Measurements from ENCODE around the gene ZFAND5. TPM values are rescaled to one million over a fixed set of nuclear protein-coding genes. Genes with fewer than 3 reads are reported as not detected.

Gene ZFAND5
- total RNA-seq, 1 donor from 2014 or later, result 215 TPM

DNA sequence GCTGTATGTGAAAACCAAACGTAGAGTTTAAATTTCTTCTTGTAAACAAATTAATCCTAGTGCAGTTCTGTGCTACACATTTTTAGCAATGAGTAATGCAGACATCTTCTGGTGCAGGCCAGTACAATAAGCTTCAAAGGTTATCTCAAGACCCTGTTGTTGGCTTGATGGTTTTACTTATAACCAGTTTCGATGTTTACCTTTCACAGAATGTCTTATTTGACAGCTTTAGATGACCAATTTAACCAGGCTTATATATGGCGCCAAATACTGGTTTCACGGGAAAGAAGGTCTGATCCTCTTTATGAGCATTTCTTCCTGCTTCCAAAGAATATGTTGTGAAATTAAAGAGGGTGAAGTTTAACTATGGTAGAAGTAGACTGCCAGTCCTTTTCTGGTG lies 9.9 kb downstream of the ZFAND5 start:
- no peak for DNase-seq (ENCODE audit: low spot score in 2 of 2, unreplicated experiment in 2 of 2)
- Mint-ChIP-seq H3K4me1 (peaks cover 43% of the 10 kb centered on the region), H3K27ac (no peak overlapping the region), H3K9me3 (no peaks in the 10 kb centered on the region), H3K4me3 (no peak overlapping the region), H3K36me3 (peaks cover 50% of the 10 kb centered on the region), H3K27me3 (ENCODE audit: low read depth) (no peaks in the 10 kb centered on the region)
- TF ChIP-seq, protein P1, sequence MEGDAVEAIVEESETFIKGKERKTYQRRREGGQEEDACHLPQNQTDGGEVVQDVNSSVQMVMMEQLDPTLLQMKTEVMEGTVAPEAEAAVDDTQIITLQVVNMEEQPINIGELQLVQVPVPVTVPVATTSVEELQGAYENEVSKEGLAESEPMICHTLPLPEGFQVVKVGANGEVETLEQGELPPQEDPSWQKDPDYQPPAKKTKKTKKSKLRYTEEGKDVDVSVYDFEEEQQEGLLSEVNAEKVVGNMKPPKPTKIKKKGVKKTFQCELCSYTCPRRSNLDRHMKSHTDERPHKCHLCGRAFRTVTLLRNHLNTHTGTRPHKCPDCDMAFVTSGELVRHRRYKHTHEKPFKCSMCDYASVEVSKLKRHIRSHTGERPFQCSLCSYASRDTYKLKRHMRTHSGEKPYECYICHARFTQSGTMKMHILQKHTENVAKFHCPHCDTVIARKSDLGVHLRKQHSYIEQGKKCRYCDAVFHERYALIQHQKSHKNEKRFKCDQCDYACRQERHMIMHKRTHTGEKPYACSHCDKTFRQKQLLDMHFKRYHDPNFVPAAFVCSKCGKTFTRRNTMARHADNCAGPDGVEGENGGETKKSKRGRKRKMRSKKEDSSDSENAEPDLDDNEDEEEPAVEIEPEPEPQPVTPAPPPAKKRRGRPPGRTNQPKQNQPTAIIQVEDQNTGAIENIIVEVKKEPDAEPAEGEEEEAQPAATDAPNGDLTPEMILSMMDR (IDR thresholded peaks at IDR 0.05; ENCODE audit: unreplicated experiment), result no peak

DNA sequence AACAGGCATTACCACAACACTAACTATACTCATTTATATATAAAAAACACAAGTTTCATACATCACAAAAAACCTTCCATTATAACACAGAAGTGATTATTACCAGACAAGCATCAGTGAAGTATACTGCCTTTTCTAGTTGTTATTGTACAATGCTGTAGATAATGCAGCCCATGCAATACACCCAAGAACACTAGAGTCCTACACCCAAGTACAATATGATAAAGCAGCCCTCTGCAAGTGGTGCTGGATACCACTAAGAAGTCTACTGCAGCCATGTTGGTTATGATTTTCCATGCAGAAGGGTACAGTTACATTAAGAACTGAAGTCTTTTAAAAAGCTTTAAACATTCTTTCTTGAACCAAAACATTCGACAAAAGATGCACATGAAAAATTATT lies 10.3 kb downstream of the ZFAND5 start:
- Mint-ChIP-seq H3K9me3 (no peaks in the 10 kb centered on the region), H3K4me1 (peaks cover 39% of the 10 kb centered on the region)

DNA sequence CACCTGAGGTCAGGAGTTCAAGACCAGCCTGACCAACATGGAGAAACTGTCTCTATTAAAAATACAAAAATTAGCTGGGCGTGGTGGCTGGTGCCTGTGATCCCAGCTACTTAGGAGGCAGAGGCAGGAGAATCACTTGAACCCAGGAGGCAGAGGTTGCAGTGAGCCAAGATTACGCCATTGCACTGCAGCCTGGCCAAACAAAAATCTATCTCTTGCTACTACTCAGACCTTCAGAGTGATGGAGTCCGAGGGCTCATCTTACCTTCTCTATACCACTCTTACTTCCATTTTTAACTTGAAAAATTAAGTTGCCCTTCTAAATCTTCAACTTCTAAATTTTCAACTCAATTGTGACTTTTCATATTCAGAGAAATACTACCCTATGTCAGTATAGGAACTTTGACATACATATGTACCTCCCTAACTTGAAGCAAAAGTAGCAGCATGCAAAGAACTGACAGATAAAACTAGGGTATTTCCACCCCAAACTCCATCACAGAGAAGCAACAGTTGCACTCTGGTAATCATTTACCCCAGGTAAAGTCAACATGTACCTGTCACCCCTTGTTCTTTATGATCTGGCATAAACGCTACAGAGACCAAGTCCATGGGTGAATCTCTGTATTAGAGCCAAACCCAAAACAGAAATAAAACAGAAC lies 11.4 kb downstream of the ZFAND5 start:
- no peak overlapping the region for H3K4me3 Mint-ChIP-seq
- no peaks in the 10 kb centered on the region for H3K27me3 Mint-ChIP-seq (ENCODE audit: low read depth)
- TF ChIP-seq, protein P1 (IDR thresholded peaks at IDR 0.05; ENCODE audit: unreplicated experiment), result no peak
- H3K4me1 Mint-ChIP-seq, result peaks cover 30% of the 10 kb centered on the region
- no peak overlapping the region for H3K27ac Mint-ChIP-seq
- no peaks in the 10 kb centered on the region for H3K9me3 Mint-ChIP-seq
- peaks cover 37% of the 10 kb centered on the region for H3K36me3 Mint-ChIP-seq
- DNase-seq (ENCODE audit: low spot score in 2 of 2, unreplicated experiment in 2 of 2), result no peak

More for the DNA sequence above, 10.3 kb downstream of the ZFAND5 start:
- Mint-ChIP-seq H3K27me3 (ENCODE audit: low read depth) (no peaks in the 10 kb centered on the region), H3K4me3 (no peak overlapping the region), H3K27ac (no peak overlapping the region), H3K36me3 (peaks cover 45% of the 10 kb centered on the region)
- no peak for DNase-seq (ENCODE audit: low spot score in 2 of 2, unreplicated experiment in 2 of 2)
- TF ChIP-seq, protein P1 (IDR thresholded peaks at IDR 0.05; ENCODE audit: unreplicated experiment), result no peak

DNA sequence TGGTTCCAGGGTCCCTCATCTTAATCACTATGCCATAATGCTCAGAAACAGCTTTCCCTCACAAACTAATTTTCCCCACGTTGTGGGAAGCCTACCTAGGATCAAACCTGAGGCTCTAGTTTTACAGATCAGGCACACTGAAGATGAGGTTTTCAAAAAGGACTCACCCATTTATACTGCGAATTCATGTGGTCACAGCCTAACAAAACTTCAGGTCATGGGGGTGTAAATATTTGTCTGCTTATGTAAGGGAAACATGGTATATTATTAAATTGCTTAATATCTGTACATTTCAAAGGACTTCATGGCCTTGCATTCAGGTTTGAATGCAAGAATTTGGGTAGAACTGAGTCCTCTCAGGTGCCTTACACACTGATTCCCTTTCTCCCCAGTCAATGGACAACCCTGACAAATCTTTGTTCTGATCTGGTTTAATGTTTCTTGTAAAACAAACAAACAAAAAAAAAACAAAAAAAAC lies 12.1 kb downstream of the ZFAND5 start:
- H3K36me3 Mint-ChIP-seq, result peaks cover 33% of the 10 kb centered on the region
- H3K27ac Mint-ChIP-seq, result peak overlapping the region; percentile 43
- TF ChIP-seq, protein P1 (IDR thresholded peaks at IDR 0.05; ENCODE audit: unreplicated experiment), result no peak
- no peaks in the 10 kb centered on the region for H3K27me3 Mint-ChIP-seq (ENCODE audit: low read depth)
- DNase-seq (ENCODE audit: low spot score in 2 of 2, unreplicated experiment in 2 of 2), result no peak
- peaks cover 25% of the 10 kb centered on the region for H3K4me1 Mint-ChIP-seq
- H3K4me3 Mint-ChIP-seq, result no peak overlapping the region
- no peaks in the 10 kb centered on the region for H3K9me3 Mint-ChIP-seq

DNA sequence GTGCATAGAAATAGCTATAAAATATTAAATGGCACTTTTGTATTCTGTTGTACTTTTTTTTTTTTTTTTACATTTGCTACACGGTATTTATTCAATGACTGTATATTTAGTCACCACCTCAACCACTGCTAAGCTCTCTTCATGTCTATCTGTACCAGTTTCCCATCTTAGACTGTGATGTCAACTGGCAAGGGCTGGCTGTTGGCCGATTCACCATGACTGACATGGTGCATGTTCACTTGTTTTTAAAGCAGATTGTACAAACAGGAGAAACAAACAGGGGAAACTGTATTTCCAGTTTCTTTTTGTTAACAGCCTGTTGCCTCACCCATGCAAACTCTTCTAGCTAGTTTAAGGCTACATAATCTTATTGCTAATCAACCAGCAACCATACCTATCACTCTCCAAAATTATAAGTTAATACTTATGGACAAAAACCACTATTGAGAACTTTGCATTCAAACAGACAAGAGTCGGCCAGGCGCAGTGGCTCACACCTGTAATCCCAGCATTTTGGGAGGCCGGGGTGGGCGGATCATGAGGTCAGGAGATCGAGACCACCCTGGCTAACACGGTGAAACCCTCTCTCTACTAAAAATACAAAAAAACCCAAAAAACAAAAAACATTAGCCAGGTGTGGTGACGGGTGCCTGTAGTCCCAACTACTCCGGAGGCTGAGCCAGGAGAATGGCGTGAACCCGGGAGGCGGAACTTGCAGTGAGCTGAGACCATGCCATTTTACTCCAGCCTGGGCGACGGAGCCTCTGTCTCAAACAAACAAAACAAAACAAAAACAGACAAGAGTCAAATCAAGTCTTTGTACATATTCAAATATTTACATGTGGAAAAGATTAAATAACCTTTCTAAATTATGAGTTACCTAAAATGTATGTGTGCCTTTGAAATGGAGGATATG lies 13.2 kb downstream of the ZFAND5 start:
- no peak for DNase-seq (ENCODE audit: low spot score in 2 of 2, unreplicated experiment in 2 of 2)
- H3K36me3 Mint-ChIP-seq, result peaks cover 28% of the 10 kb centered on the region
- H3K27ac Mint-ChIP-seq, result peak overlapping the region; percentile 25
- no peak overlapping the region for H3K4me3 Mint-ChIP-seq
- TF ChIP-seq, protein P1 (IDR thresholded peaks at IDR 0.05; ENCODE audit: unreplicated experiment), result no peak
- H3K9me3 Mint-ChIP-seq, result no peaks in the 10 kb centered on the region
- no peaks in the 10 kb centered on the region for H3K27me3 Mint-ChIP-seq (ENCODE audit: low read depth)
- H3K4me1 Mint-ChIP-seq, result peaks cover 14% of the 10 kb centered on the region

Measured in mesothelial cell of epicardium (in vitro differentiated cells).